ENCODE results near the gene THYN1.

DNA sequence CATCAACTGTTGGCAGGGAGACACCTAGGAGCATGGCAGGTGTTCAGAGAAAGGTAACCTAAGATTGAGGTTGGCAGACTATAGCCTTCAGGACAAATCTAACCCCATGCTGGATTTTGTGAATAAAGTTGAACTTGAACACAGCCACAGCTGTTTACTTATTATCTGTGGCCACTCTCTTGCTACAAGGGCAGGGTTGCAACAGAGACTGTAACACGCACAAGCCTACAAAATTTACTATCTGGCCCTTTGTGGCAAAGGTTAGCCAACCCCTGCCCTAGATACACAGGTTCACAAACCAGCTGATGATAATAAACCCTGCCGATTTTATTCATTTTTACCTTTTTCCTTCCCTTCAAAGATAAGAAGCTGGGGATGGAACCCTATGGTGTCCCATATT lies 2.5 kb downstream of the THYN1 start:
- TF ChIP-seq, protein P1, sequence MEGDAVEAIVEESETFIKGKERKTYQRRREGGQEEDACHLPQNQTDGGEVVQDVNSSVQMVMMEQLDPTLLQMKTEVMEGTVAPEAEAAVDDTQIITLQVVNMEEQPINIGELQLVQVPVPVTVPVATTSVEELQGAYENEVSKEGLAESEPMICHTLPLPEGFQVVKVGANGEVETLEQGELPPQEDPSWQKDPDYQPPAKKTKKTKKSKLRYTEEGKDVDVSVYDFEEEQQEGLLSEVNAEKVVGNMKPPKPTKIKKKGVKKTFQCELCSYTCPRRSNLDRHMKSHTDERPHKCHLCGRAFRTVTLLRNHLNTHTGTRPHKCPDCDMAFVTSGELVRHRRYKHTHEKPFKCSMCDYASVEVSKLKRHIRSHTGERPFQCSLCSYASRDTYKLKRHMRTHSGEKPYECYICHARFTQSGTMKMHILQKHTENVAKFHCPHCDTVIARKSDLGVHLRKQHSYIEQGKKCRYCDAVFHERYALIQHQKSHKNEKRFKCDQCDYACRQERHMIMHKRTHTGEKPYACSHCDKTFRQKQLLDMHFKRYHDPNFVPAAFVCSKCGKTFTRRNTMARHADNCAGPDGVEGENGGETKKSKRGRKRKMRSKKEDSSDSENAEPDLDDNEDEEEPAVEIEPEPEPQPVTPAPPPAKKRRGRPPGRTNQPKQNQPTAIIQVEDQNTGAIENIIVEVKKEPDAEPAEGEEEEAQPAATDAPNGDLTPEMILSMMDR (IDR thresholded peaks at IDR 0.05) = no peak
- no peak for TF ChIP-seq EP300 (IDR thresholded peaks at IDR 0.05)
- no peak for TF ChIP-seq POLR2A (IDR thresholded peaks at IDR 0.05)

Data from ovary (tissue), 3 donors.